ENCODE results near the gene ANKLE2. TPM values are rescaled to one million over a fixed set of nuclear protein-coding genes. Genes with fewer than 3 reads are reported as not detected.
"Not testable (repeated sequence)": the region's sequence is repeated elsewhere in the genome, so short reads cannot be mapped to it uniquely, and the experiment has no call there.

ANKLE2 gene
- total and polyA plus RNA-seq, 10 of the 15 experiments (the other 5 are each of a cell fraction or from before 2014, with no cell fraction given), result 4.3 to 89.4 (median 53.0) TPM

DNA sequence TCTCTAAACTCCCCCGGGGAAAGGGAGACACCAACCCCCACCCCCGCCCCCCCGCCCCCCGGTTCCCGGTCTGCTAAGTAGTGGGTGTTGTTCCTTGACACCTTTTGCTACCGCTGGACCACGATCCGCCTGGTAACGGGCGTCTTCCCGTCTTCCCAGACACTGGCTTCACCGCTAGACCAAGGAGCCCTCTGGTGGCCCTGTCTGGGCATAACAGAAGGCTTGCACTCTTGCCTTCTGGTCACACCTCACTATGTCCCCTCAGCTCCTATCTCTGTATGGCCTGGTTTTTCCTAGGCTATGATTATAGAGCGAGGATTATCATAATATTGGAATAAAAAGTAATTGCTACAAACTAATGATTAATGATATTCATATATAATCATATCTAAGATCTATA is 47.8 kb upstream of the ANKLE2 start:
- H3K27ac ChIP-seq (ENCODE audit: control insufficient read depth, insufficient read depth); H4K20me1 ChIP-seq (ENCODE audit: control insufficient read depth, insufficient read depth); H3K9me3 ChIP-seq (replicated peaks; ENCODE audit: control insufficient read depth, insufficient read depth, low read length); FAIRE-seq; DNase-seq (ENCODE audit: low read depth, low spot score); POLR2A ChIA-PET; H3K9ac ChIP-seq (ENCODE audit: control insufficient read depth, insufficient read depth, low read length); H3K4me2 ChIP-seq (ENCODE audit: control insufficient read depth, insufficient read depth); H3K4me3 ChIP-seq; intact Hi-C loops (cut with micrococcal nuclease; ENCODE audit: unreplicated experiment); in situ Hi-C loops (cut with MboI); ATAC-seq; RAD21 ChIA-PET (ENCODE audit: unreplicated experiment); BruUV-seq (replicated peaks); H3K4me1 ChIP-seq (ENCODE audit: control insufficient read depth, insufficient read depth, low read length); H2AFZ ChIP-seq (ENCODE audit: control insufficient read depth, low read depth, low read length); SMC1A ChIA-PET (ENCODE audit: uncharacterized antibody, unreplicated experiment); H3K79me2 ChIP-seq (ENCODE audit: control insufficient read depth, insufficient read depth, low read length); H3K27me3 ChIP-seq (replicated peaks in 1 of 2; ENCODE audit: control insufficient read depth in 2 of 2, insufficient read depth in 2 of 2, low read length in 1 of 2): not testable (repeated sequence)
- peaks cover 22 to 34% of the 10 kb centered on the region in 2 experiments for H3K36me3 ChIP-seq (ENCODE audit: control insufficient read depth in 2 of 2, insufficient read depth in 2 of 2, low read length in 1 of 2)
- 65% methylated on average over 10 of the region's 13 CpGs for WGBS (ENCODE audit: insufficient coverage, insufficient replicate concordance, low lambda C conversion rate, missing lambda C conversion rate)
- CTCF ChIA-PET, result interaction anchor here (1.2 to 1.3 kb wide), 2 partner anchors 13 to 37 kb away, joined by 3 to 4 read pairs; no protein-coding TSS in a partner anchor
- TF ChIP-seq SMC3 (IDR thresholded peaks at IDR 0.05; ENCODE audit: borderline replicate concordance, low read length) (peak; percentile 13; the same call in 1 of the 2 replicates), RAD21 (IDR thresholded peaks at IDR 0.05; ENCODE audit: insufficient read depth, low read depth, low read length) (peak; percentile 32; the same call in 1 of the 2 replicates)
- TF ChIP-seq, protein P1, sequence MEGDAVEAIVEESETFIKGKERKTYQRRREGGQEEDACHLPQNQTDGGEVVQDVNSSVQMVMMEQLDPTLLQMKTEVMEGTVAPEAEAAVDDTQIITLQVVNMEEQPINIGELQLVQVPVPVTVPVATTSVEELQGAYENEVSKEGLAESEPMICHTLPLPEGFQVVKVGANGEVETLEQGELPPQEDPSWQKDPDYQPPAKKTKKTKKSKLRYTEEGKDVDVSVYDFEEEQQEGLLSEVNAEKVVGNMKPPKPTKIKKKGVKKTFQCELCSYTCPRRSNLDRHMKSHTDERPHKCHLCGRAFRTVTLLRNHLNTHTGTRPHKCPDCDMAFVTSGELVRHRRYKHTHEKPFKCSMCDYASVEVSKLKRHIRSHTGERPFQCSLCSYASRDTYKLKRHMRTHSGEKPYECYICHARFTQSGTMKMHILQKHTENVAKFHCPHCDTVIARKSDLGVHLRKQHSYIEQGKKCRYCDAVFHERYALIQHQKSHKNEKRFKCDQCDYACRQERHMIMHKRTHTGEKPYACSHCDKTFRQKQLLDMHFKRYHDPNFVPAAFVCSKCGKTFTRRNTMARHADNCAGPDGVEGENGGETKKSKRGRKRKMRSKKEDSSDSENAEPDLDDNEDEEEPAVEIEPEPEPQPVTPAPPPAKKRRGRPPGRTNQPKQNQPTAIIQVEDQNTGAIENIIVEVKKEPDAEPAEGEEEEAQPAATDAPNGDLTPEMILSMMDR (IDR thresholded peaks at IDR 0.05 in 2 of 3, conservative IDR thresholded peaks at IDR 0.05 in 1 of 3; ENCODE audit: control insufficient read depth in 2 of 3, extremely low read depth in 1 of 3, insufficient read depth in 1 of 3, low read depth in 3 of 3, low read length in 3 of 3), result peak; percentile 18 to 45 (median 28); a peak in 4 of 6 replicates
- TF ChIP-seq, protein P2, sequence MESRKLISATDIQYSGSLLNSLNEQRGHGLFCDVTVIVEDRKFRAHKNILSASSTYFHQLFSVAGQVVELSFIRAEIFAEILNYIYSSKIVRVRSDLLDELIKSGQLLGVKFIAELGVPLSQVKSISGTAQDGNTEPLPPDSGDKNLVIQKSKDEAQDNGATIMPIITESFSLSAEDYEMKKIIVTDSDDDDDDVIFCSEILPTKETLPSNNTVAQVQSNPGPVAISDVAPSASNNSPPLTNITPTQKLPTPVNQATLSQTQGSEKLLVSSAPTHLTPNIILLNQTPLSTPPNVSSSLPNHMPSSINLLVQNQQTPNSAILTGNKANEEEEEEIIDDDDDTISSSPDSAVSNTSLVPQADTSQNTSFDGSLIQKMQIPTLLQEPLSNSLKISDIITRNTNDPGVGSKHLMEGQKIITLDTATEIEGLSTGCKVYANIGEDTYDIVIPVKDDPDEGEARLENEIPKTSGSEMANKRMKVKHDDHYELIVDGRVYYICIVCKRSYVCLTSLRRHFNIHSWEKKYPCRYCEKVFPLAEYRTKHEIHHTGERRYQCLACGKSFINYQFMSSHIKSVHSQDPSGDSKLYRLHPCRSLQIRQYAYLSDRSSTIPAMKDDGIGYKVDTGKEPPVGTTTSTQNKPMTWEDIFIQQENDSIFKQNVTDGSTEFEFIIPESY (IDR thresholded peaks at IDR 0.05), result peak; percentile 80; the same call in 1 of the 2 replicates
